Tibial nerve (tissue), 4 donors: Measurements from ENCODE around the gene NEU1. TPM values are rescaled to one million over a fixed set of nuclear protein-coding genes. Genes with fewer than 3 reads are reported as not detected.

ENCODE experiments used
- DNase-seq, 2 donors: peaks; one replicate each; pipeline ENCODE4 v3.0.0-alpha.2; 2019; ENCODE audit warnings: low spot score in 2 of 2
- H3K27ac ChIP-seq, 4 donors: fragments of 200-600 bp; sonication (generic) in 3 of 4; one replicate each; pipeline ENCODE4 v1.5.1; 2017 to 2019; ENCODE audit warnings: mild to moderate bottlenecking in 1 of 4
- H3K27me3 ChIP-seq, 2 donors: fragments of 200-600 bp; sonication (generic) in 1 of 2; one replicate each; pipeline versions ENCODE4 v1.5.1 to v1.6.0; 2017 to 2019
- H3K36me3 ChIP-seq, 3 donors: fragments of 200-600 bp; sonication (generic); one replicate each; pipeline ENCODE4 v1.5.1; 2018 to 2019
- H3K4me1 ChIP-seq, 4 donors: fragments of 200-600 bp; sonication (generic) in 3 of 4; one replicate each; pipeline ENCODE4 v1.5.1; 2017 to 2019
- H3K4me3 ChIP-seq, 4 donors: fragments of 200-600 bp; sonication (generic) in 3 of 4; one replicate each; pipeline ENCODE4 v1.5.1; 2017 to 2019; ENCODE audit warnings: mild to moderate bottlenecking in 1 of 4, moderate library complexity in 1 of 4
- H3K9me3 ChIP-seq, 4 donors: fragments of 200-600 bp; sonication (generic) in 3 of 4; one replicate each; pipeline ENCODE4 v1.5.1; 2017 to 2019
- EP300 ChIP-seq, 2 donors: sonication (generic); formaldehyde crosslinking; IDR thresholded peaks; one replicate each; pipeline ENCODE4 v1.6.1; 2017; ENCODE audit warnings: antibody characterized with exemption in 2 of 2, mild to moderate bottlenecking in 1 of 2
- POLR2A ChIP-seq, 2 donors: fragments of 450-650 bp; IDR thresholded peaks; one replicate each; pipeline ENCODE4 v1.6.1; 2017; ENCODE audit warnings: antibody characterized with exemption in 2 of 2, mild to moderate bottlenecking in 2 of 2, moderate library complexity in 2 of 2
- WGBS, 2 donors: methylation state at CpG; one replicate each; pipeline ENCODE4 v1.1.5; 2018; 5-methylcytosine and 5-hydroxymethylcytosine counted together
- total RNA-seq, 4 donors: library from RNA; depleted of rRNA; stranded (reverse); fragments of >200 nt; gene quantifications; one replicate each; pipeline ENCODE4 v1.1.0, GENCODE V29; 2016
- TF ChIP-seq, protein P1 (sequence below), 5 experiments: fragments of 200-600 bp in 3 of 5; fragments of 450-650 bp in 2 of 5; sonication (generic) in 3 of 5; IDR thresholded peaks; one replicate each; pipeline ENCODE4 v1.5.1; 2016 to 2019; ENCODE audit warnings: antibody characterized with exemption in 5 of 5, mild to moderate bottlenecking in 3 of 5, moderate library complexity in 2 of 5

NEU1 gene
- total RNA-seq, 4 donors from 2014 or later, result 25.8 to 44.6 (median 33.8) TPM

DNA sequence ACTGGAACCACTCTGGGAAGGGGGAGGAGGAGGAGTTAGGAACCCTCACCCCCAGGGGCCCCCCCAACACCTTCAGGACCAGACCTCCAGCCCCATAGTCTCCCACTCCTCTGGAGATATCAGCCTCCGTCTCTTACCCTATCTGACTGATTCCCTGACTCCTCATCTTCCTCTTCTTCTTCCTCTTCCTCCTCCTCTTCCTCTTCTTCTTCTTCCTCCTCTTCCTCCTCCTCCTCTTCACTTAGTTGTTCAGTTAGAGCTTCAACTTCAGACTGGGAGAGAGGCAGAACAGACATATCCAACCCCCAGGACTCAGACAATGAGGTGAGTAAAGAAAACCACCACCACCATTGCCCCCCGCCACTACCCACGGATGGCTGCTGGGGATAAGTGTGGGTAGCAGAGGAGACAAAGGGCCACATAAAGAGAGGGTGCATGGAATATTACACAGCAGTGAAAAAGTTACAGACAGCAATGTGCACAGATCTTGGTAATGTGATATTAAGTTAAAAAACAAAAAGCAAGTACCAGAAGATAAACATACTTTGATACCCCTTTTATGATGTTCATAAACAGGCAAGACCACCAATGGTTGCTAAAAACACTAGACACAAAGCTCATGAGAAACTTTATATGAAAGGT is 26.8 kb upstream of the NEU1 start:
- DNase-seq, result no peak
- Histone ChIP-seq H3K4me1 (no peaks in the 10 kb centered on the region), H3K36me3 (peaks cover 0 to 100% (median 30%) of the 10 kb centered on the region in 3 donors), H3K4me3 (no peak overlapping the region), H3K27ac (no peak overlapping the region), H3K9me3 (no peaks in the 10 kb centered on the region), H3K27me3 (no peaks in the 10 kb centered on the region)
- WGBS, 2 donors, result 92 to 96% methylated on average over 3 of the region's 3 CpGs
- TF ChIP-seq EP300 (IDR thresholded peaks at IDR 0.05), result no peak
- TF ChIP-seq POLR2A (IDR thresholded peaks at IDR 0.05), result no peak
- TF ChIP-seq, protein P1, sequence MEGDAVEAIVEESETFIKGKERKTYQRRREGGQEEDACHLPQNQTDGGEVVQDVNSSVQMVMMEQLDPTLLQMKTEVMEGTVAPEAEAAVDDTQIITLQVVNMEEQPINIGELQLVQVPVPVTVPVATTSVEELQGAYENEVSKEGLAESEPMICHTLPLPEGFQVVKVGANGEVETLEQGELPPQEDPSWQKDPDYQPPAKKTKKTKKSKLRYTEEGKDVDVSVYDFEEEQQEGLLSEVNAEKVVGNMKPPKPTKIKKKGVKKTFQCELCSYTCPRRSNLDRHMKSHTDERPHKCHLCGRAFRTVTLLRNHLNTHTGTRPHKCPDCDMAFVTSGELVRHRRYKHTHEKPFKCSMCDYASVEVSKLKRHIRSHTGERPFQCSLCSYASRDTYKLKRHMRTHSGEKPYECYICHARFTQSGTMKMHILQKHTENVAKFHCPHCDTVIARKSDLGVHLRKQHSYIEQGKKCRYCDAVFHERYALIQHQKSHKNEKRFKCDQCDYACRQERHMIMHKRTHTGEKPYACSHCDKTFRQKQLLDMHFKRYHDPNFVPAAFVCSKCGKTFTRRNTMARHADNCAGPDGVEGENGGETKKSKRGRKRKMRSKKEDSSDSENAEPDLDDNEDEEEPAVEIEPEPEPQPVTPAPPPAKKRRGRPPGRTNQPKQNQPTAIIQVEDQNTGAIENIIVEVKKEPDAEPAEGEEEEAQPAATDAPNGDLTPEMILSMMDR (IDR thresholded peaks at IDR 0.05), result no peak

- 77 to 81% methylated on average over 36 to 41 of the region's 43 CpGs for WGBS, 2 donors
- no peak overlapping the region for H3K4me3 ChIP-seq
- H3K4me1 ChIP-seq, result no peaks in the 10 kb centered on the region
- H3K27me3 ChIP-seq, result no peaks in the 10 kb centered on the region
- TF ChIP-seq, protein P1 (IDR thresholded peaks at IDR 0.05), result peak; percentile 32 to 61 (median 56)
- no peak for TF ChIP-seq EP300 (IDR thresholded peaks at IDR 0.05)
- DNase-seq, result no peak
- peaks cover 3 to 100% (median 37%) of the 10 kb centered on the region in 3 donors for H3K36me3 ChIP-seq
- peak overlapping the region in 1 of 4 donors; percentile 26 for H3K27ac ChIP-seq
- no peaks in the 10 kb centered on the region for H3K9me3 ChIP-seq
These were observed 25.9 kb upstream of the NEU1 start for GRCh38 chr6:31888276-31889258.

GRCh38 chr6:31887173-31888007 is 24.8 kb upstream of the NEU1 start:
- peaks cover 7 to 100% (median 42%) of the 10 kb centered on the region in 3 donors for H3K36me3 ChIP-seq
- no peaks in the 10 kb centered on the region for H3K9me3 ChIP-seq
- WGBS, 2 donors, result 85 to 88% methylated on average over 18 to 19 of the region's 19 CpGs
- H3K27me3 ChIP-seq, result no peaks in the 10 kb centered on the region
- no peak for DNase-seq
- no peaks in the 10 kb centered on the region for H3K4me1 ChIP-seq
- H3K27ac ChIP-seq, result peak overlapping the region in 2 of 4 donors; percentile 36
- TF ChIP-seq POLR2A (IDR thresholded peaks at IDR 0.05) (no peak), EP300 (IDR thresholded peaks at IDR 0.05) (no peak)
- TF ChIP-seq, protein P1 (IDR thresholded peaks at IDR 0.05), result no peak
- no peak overlapping the region for H3K4me3 ChIP-seq

DNA sequence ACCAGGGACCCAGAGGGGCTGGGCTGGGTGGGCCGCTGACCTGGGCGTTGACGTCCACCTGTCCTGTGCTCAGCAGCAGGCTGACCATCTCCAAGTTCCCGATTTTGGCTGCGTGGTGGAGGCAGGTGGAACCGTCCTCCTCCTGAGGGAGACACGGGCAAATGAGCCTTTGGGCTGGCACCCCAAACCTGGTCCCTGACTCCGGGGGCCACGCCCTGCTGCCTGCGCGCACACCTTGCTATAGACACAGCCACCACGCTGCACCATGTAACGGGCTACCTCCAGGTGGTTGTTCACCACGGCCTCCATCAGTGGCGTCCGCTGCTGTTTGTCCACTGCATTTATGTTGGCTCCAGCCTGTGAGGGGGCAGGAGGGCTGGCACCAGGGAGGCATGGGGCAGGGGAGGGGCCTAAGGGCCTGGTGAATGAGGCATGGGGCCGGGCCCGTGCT is 23.9 kb upstream of the NEU1 start:
- 69 to 74% methylated on average over 18 of the region's 18 CpGs for WGBS, 2 donors
- H3K36me3 ChIP-seq, result peaks cover 7 to 100% (median 38%) of the 10 kb centered on the region in 3 donors
- no peaks in the 10 kb centered on the region for H3K4me1 ChIP-seq

More for the DNA sequence above, 23.9 kb upstream of the NEU1 start:
- no peaks in the 10 kb centered on the region for H3K27me3 ChIP-seq
- TF ChIP-seq EP300 (IDR thresholded peaks at IDR 0.05), result no peak
- TF ChIP-seq, protein P1 (IDR thresholded peaks at IDR 0.05), result no peak
- no peak for TF ChIP-seq POLR2A (IDR thresholded peaks at IDR 0.05)
- H3K9me3 ChIP-seq, result no peaks in the 10 kb centered on the region
- H3K27ac ChIP-seq, result peak overlapping the region in 2 of 4 donors; percentile 43 to 45
- H3K4me3 ChIP-seq, result no peak overlapping the region
- DNase-seq, result no peak
